Muscle of arm (tissue), 14 donors: ENCODE data around the gene GLRX3. TPM values are rescaled to one million over a fixed set of nuclear protein-coding genes. Genes with fewer than 3 reads are reported as not detected.
"Not testable (repeated sequence)": the region's sequence is repeated elsewhere in the genome, so short reads cannot be mapped to it uniquely, and the experiment has no call there.

Experiments used
- DNase-seq: peaks from one replicate; pipeline ENCODE4 v3.0.0-alpha.2; 2013
- long read RNA-seq, 11 donors: transcript quantifications; one replicate each; lab custom pipeline, GENCODE V29; 2026
- polyA plus RNA-seq, 12 donors: library from polyadenylated mRNA; unstranded; fragments of 120-200 nt; gene quantifications; one replicate each; pipeline ENCODE4 v1.2.1, GENCODE V29; 2013; ENCODE audit not compliant: insufficient read length in 12 of 12

The GLRX3 gene
- 10 to 100 TPM in 11 of 12 donors, not detected in 1; 52.5 to 85.2 (median 63.5) TPM for polyA plus RNA-seq
- long read RNA-seq, donor 1, transcript GLRX3-201 (11 exons, 1,302 nt) = major isoform, 30 of 58 reads
- long read RNA-seq, donor 1, partial matches to known transcripts = 21 of 58 reads
- long read RNA-seq, donor 1, other reads (novel, unspliced or antisense) = 0 of 58 reads
- long read RNA-seq, donor 2, transcript GLRX3-201 (11 exons, 1,302 nt) = major isoform, 24 of 39 reads
- long read RNA-seq, donor 2, partial matches to known transcripts = 11 of 39 reads
- long read RNA-seq, donor 2, other reads (novel, unspliced or antisense) = 0 of 39 reads
- long read RNA-seq, donor 3, transcript GLRX3-201 (11 exons, 1,302 nt) = major isoform, 13 of 13 reads
- long read RNA-seq, donor 3, partial matches to known transcripts = 0 of 13 reads
- long read RNA-seq, donor 3, other reads (novel, unspliced or antisense) = 0 of 13 reads
- long read RNA-seq, donor 4, transcript GLRX3-201 (11 exons, 1,302 nt) = major isoform, 11 of 29 reads
- long read RNA-seq, donor 4, partial matches to known transcripts = 12 of 29 reads
- long read RNA-seq, donor 4, other reads (novel, unspliced or antisense) = 0 of 29 reads
- long read RNA-seq, donor 5 = 0 reads
- long read RNA-seq, donor 6, transcript GLRX3-201 (11 exons, 1,302 nt) = major isoform, 15 of 26 reads
- long read RNA-seq, donor 6, partial matches to known transcripts = 10 of 26 reads
- long read RNA-seq, donor 6, other reads (novel, unspliced or antisense) = 0 of 26 reads
- long read RNA-seq, donor 7, transcript GLRX3-201 (11 exons, 1,302 nt) = major isoform, 16 of 18 reads
- long read RNA-seq, donor 7, partial matches to known transcripts = 0 of 18 reads
- long read RNA-seq, donor 7, other reads (novel, unspliced or antisense) = 0 of 18 reads
- long read RNA-seq, donor 8, transcript GLRX3-201 (11 exons, 1,302 nt) = major isoform, 25 of 39 reads
- long read RNA-seq, donor 8, partial matches to known transcripts = 14 of 39 reads
- long read RNA-seq, donor 8, other reads (novel, unspliced or antisense) = 0 of 39 reads
- long read RNA-seq, donor 9, transcript GLRX3-201 (11 exons, 1,302 nt) = major isoform, 14 of 21 reads
- long read RNA-seq, donor 9, transcript GLRX3-202 (12 exons, 3,827 nt) = minor isoform, 6 of 21 reads
- long read RNA-seq, donor 9, partial matches to known transcripts = 0 of 21 reads
- long read RNA-seq, donor 9, other reads (novel, unspliced or antisense) = 0 of 21 reads
- long read RNA-seq, donor 10, transcript GLRX3-201 (11 exons, 1,302 nt) = major isoform, 27 of 32 reads
- long read RNA-seq, donor 10, partial matches to known transcripts = 0 of 32 reads
- long read RNA-seq, donor 10, other reads (novel, unspliced or antisense) = 0 of 32 reads
- long read RNA-seq, donor 11, transcript GLRX3-201 (11 exons, 1,302 nt) = major isoform, 36 of 47 reads
- long read RNA-seq, donor 11, partial matches to known transcripts = 6 of 47 reads
- long read RNA-seq, donor 11, other reads (novel, unspliced or antisense) = 0 of 47 reads

DNA sequence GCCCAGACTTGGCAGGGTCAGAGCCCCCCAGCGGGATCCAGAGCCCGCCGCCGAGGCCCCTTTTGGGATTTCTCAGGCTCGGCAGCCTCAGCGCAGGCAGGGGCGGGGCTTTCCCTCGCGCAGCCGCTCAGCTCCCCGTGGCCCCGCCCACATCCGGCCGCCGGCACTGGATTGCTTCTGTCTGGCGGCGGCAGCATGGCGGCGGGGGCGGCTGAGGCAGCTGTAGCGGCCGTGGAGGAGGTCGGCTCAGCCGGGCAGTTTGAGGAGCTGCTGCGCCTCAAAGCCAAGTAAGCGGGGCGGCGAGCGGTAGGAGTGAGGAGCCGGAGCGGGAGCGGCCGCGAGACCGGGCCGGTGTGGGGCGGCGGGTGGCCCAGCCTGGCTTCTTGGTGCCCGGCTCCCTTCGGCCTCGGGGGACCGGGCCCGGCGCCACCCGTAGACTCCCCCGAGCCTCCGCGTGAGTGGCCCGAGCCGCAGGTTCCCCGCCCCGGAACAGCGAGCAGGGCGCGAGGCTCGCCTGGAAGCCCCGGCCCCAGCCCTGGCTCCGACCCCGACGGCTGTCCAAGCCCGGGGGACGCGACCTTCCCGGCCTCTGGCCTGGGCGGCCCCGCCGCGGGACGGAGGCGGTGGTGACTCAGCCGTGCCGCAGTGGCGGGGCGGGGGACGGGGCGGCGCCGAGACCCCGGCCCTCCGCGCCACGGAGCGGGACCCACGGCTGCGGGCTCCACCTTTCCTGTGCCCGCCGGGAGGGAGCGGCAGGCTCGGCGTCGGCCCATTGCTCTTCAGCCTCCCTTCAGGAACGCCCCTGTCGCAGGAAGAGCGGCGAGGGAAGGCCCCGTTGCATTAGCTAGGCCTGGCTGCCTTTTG is at the start of gene GLRX3:
TSS of gene GLRX3 (plus strand) at position 166 of the 864 bp plus-strand sequence. CDS start at position 196, 30 bp downstream.
- peak; percentile 81 for DNase-seq

DNA sequence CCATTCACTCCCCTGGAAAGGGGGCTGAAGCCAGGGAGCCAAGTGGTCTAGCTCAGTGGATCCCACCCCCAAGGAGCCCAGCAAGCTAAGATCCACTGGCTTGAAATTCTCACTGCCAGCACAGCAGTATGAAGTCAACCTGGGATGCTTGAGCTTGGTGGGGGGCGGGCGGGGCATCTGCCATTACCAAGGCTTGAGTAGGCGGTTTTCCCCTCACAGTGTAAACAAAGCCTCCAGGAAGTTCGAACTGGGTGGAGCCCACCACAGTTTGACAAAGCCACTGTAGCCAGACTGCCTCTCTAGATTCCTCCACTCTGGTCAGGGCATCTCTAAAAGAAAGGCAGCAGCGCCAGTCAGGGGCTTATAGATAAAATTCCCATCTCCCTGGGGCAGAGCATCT is 45.6 kb upstream of the GLRX3 start:
- not testable (repeated sequence) for DNase-seq

DNA sequence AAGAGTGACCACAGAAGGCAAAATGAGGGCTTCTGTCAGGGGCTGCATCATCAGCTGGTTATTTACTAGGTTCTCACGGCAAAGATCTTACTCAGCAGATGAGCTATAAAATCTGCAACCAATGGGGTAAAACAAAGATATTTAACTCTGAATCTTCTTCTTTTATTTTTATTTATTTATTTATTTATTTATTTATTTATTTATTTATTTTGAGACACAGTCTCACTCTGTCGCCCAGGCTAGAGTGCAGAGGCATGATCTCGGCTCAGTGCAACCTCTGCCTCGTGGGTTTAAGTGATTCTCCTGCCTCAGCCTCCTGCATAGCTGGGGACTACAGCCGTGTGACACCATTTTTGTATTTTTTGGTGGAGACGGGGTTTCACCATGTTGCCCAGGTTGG is 36.8 kb upstream of the GLRX3 start:
- DNase-seq = no peak

DNA sequence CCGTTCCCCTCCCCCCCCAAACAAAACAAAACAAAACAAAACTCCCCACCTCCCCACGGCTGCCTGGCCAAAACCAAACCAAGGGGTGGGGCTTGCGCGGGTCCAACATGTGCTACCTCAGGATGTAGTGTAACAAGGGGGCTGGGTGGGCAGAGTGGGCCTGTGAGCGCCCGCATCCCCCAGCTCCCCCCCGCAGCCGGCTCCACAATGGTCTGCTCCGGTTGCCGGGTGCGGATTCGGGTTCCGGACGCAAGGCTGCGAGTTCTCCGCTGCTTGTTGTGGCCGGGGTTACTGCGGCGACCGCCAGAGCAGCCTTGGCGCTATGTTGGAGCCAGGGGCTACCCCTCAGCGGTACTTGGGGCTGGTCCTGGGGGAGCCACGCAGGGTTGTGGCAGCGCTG is 30.5 kb upstream of the GLRX3 start:
- no peak for DNase-seq

GRCh38 chr10:130108146-130108545 is 28.0 kb upstream of the GLRX3 start:
- not testable (repeated sequence) for DNase-seq

DNA sequence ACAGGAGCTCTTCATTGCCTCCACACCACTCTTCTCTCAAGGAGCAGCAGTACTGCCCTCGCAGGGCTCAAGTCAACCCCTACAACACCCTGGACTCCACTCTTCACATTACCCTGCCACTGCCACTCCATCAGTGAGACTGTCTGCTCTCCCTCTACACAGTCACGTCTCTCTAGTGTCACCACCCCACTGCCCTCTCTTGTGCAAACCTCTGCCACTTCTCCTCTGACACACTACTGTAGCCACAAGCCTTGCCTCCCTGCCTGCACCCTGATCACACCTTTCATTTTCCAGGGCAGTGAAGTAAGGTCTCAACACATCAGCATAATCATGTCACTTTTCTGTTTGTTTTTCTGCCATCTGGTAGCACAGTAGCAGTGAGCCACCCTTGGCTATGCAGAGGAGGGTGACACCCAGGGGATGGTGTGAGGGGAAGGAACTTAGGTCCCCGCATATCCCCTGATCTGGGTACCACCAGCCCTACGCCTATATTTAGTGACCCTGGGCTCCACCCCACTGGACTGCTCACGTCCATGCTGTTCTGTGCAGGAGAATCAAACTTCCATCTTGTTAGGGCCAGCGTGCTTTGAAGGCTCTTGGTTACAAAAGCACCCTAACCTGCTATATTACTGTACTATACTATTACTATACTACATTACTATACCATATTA is 27.1 kb upstream of the GLRX3 start:
- DNase-seq = no peak

DNA sequence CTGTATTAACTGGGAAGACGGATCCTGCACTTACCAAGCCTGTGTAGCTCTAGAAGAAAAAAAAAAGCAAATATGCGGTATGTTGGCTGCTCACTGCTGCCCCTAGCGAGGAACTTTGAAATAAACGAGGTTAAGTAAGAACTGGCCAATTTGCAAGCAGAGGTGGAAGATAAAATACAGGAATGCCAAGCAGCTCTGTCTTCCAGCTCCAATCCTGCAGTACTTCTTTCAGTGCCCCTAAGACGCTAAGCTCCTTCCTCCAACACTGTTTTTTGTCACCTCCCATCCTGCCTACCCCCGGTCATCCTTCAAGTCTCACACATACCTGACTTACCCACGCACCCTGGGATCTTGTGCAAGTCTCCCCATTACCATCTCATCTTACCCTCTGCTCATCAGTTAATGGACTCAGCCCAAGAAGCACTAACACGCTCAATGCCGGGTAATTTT is 26.4 kb upstream of the GLRX3 start:
- DNase-seq = peak; percentile 93

GRCh38 chr10:130110246-130111112 is 25.7 kb upstream of the GLRX3 start, which contains the start of gene C10orf143:
TSS of gene C10orf143 (minus strand) at chr10:130110830. CDS start at chr10:130110772, 58 bp downstream.
- DNase-seq = peak; percentile 99

DNA sequence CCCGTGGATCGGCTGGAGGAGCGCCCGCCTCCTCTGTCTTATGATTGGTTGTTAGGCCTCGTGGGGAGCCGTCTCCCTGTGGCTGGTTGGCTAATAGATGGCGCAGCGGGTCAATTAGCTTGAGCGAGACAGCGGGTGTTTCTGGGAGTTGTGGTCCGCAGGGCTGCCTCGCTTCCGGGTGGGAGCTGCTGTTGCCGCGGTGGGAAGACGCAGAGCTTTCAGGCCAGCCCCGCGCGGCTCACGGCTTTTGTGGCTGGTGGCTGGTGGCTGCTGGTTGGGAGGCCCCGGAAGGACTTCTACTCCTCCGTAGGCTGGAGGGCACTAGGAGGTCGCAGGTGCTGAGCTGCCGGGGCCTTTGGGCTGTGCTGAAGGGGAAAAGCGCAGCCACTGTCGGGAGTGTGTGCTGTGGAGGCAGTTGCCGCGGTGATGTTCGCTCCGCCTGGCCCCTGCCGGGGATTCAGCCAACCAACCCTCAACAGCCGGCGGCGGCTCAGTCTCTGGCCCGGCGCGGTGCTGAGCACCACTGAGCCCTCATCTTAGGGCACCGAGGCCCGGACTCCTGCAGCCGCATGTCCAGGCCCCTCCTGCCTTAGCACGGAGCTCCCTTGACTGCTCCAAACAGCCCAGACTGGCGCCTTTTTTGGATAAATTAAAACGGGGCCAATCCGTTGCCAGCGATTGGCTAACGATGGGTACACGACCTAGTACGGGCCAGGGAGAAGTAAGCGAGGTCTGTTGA is 24.9 kb upstream of the GLRX3 start:
- peak; percentile 97 for DNase-seq

DNA sequence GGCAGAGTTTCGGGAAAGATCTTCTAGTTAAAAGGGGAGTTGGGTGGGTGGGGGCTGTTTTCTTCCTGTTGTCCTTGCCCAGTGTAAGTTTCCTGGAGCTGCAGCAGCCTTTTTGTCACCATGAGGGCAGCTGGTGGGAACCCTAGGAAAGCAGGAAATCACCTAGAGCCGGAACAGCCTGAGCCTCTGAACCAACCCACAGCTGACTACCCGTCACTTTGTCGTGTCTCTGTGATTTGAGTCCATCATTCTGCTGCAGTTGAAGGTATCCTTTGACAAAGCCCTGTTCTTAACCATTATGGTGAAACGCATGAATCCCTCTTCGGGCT is 24.4 kb upstream of the GLRX3 start:
- no peak for DNase-seq

GRCh38 chr10:130112821-130113220 is 23.4 kb upstream of the GLRX3 start:
- DNase-seq = no peak

DNA sequence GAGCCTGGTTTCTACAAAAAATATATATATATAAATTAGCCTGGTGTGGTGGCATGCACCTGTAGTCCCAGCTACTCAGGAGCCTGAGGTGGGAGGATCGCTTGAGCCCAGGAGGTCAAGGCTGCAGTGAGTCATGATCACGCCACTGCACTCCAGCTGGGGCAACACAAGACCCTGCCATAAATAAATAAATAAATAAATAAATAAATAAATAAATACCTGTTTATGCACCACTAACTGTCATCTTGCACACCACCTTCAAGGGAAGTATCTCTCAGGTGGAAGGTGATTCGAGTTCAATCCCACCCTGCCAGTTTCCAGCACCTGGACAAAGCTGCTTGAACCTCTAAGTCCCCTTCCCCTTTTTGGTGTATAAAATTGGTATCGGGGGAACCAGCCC is 19.2 kb upstream of the GLRX3 start:
- DNase-seq = not testable (repeated sequence)

DNA sequence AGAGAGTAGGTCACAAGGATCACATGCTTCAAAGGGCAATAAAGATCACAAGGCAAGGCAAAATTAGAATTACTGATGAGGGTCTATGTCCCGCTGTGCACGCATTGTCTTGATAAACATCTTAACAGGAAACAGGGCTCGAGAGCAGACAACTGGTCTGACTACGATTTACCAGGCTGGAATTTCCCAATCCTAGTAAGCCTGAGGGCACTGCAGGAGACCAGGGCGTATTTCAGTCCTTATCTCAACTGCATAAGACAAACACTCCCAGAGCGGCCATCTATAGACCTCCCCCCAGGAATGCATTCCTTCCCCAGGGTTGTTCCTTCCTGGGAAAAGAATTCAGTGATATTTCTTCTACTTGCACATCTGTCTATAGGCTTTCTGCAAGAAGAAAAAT is 18.7 kb upstream of the GLRX3 start:
- DNase-seq = not testable (repeated sequence)

- no peak for DNase-seq
Measured at GRCh38 chr10:130121486-130122079, 14.6 kb upstream of the GLRX3 start.

DNA sequence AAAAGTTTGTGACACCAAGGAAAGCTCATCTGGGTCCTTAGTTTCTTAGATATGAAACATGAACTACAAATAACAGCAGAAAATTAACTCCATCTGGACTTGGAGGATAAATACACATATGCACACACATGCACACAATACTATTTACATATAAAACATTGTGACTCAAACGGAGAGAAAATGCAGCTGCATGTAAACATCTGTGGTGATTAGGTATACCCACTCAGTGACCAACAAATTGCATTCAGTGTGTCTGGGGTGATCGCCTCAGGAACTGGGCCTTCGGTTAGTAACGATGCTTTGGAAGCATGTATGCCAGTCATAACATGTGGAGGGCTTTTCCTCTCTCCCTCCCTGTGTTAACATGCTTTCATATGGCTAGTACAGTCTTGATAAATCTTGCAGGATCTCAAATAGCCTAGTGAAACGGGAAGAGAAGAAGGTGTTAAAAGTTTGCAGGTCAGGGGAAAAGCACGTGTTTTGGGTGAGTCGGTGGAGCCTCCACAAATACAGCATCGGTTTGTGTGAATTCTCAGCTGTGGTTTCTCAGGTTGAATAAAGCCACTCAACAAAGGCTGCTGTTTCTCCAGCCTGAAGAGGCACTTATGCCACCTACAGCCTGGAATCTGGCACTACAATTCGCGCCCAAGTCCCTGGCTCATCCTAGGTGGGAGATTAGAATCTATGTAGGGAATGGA is 8.7 kb upstream of the GLRX3 start:
- DNase-seq = peak; percentile 64

- no peak for DNase-seq
Measured at GRCh38 chr10:130128062-130128781, 8.0 kb upstream of the GLRX3 start.
